ENCODE results near the gene ZCCHC24.

- TF ChIP-seq CTCF (IDR thresholded peaks at IDR 0.05), result no peak
- TF ChIP-seq POLR2AphosphoS5 (IDR thresholded peaks at IDR 0.05), result no peak
Measured at GRCh38 chr10:79425074-79425532, 20.3 kb downstream of the ZCCHC24 start.

Measured in breast epithelium (tissue), 3 donors.